Inferior parietal cortex (tissue), 1 donor: ENCODE measurements around the gene CGB3.
"Not testable (repeated sequence)": the region's sequence is repeated elsewhere in the genome, so short reads cannot be mapped to it uniquely, and the experiment has no call there.

Experiments
- DNase-seq: peaks from one replicate; pipeline ENCODE4 v3.0.0-alpha.2; 2016; ENCODE audit errors: extremely low spot score

Gene CGB3

GRCh38 chr19:49024233-49024632 lies at the start of gene CGB3:
Gene CGB3 (minus strand): TSS chr19:49024333. CDS start chr19:49023971, 362 bp downstream.
- DNase-seq: not testable (repeated sequence)

- DNase-seq: no peak
Observed at GRCh38 chr19:49071860-49072547, 47.9 kb upstream of the CGB3 start.

- DNase-seq: no peak
Observed at GRCh38 chr19:49070416-49070815, 46.3 kb upstream of the CGB3 start.

- no peak for DNase-seq
Observed at GRCh38 chr19:49069026-49069425, 44.9 kb upstream of the CGB3 start.

GRCh38 chr19:49067554-49067953 lies 43.4 kb upstream of the CGB3 start:
- DNase-seq: no peak

- DNase-seq: no peak
Observed at GRCh38 chr19:49065905-49066512, 41.9 kb upstream of the CGB3 start.

- DNase-seq: no peak
Observed at GRCh38 chr19:49064768-49065611, 40.9 kb upstream of the CGB3 start, which contains the start of gene NTF4. Gene NTF4 (minus strand): TSS chr19:49064818. CDS start chr19:49061997, 2,821 bp downstream.

- DNase-seq: no peak
Observed at GRCh38 chr19:49064029-49064629, 40.0 kb upstream of the CGB3 start.

GRCh38 chr19:49061445-49061844 lies 37.3 kb upstream of the CGB3 start:
- DNase-seq: no peak

GRCh38 chr19:49061000-49061399 lies 36.9 kb upstream of the CGB3 start:
- DNase-seq: no peak

GRCh38 chr19:49059053-49059452 lies 34.9 kb upstream of the CGB3 start:
- DNase-seq: no peak

GRCh38 chr19:49058562-49058961 lies 34.4 kb upstream of the CGB3 start:
- no peak for DNase-seq

- no peak for DNase-seq
Observed at GRCh38 chr19:49057636-49058234, 33.6 kb upstream of the CGB3 start, which contains the start of gene CGB7. Gene CGB7 (minus strand): TSS chr19:49057749. CDS start chr19:49055375, 2,374 bp downstream.

GRCh38 chr19:49056902-49057596 lies 32.9 kb upstream of the CGB3 start:
- DNase-seq: not testable (repeated sequence)

GRCh38 chr19:49056101-49056901 lies 32.2 kb upstream of the CGB3 start:
- DNase-seq: peak; percentile 7

GRCh38 chr19:49050376-49051033 lies 26.4 kb upstream of the CGB3 start:
- not testable (repeated sequence) for DNase-seq

- not testable (repeated sequence) for DNase-seq
Observed at GRCh38 chr19:49049834-49050233, 25.7 kb upstream of the CGB3 start.

GRCh38 chr19:49049011-49049410 lies 24.9 kb upstream of the CGB3 start, which contains the start of gene CGB8:
Gene CGB8 (minus strand): TSS chr19:49049111. CDS start chr19:49048739, 372 bp downstream.
- DNase-seq: not testable (repeated sequence)

GRCh38 chr19:49043548-49043947 lies 19.4 kb upstream of the CGB3 start, which contains the start of gene CGB5:
Gene CGB5 (plus strand): TSS chr19:49043848. CDS start chr19:49044210, 362 bp downstream.
- DNase-seq: not testable (repeated sequence)
